ENCODE data around the gene HOXA6.

GRCh38 chr7:27104341-27105058 is 43.1 kb downstream of the HOXA6 start:
- TF ChIP-seq CTCF (IDR thresholded peaks at IDR 0.05; ENCODE audit: low read depth, low read length, missing input control) (no peak), GABPA (IDR thresholded peaks at IDR 0.05 in 1 of 2, conservative IDR thresholded peaks at IDR 0.05 in 1 of 2) (no peak)
